SU-DHL-6 (cell line): ENCODE data around the gene RSPRY1.

Source experiments
- H2AFZ ChIP-seq: fragments of 200-600 bp; sonication (generic); 2 replicates; pipeline ENCODE4 v1.6.1; 2014; ENCODE audit warnings: low read depth, mild to moderate bottlenecking, moderate library complexity, mixed read lengths, antibody characterized with exemption, low read length; ENCODE audit not compliant: severe bottlenecking
- H3F3A ChIP-seq: fragments of 200-600 bp; shearing (Covaris generic); 2 replicates; pipeline ENCODE4 v1.6.0; 2016; ENCODE audit warnings: antibody characterized with exemption, mild to moderate bottlenecking; ENCODE audit not compliant: insufficient read depth
- H3K27ac ChIP-seq: fragments of 200-600 bp; sonication (generic); 2 replicates; pipeline ENCODE4 v1.5.1; 2016; ENCODE audit warnings: low read depth, mild to moderate bottlenecking, low read length, moderate library complexity, mixed read lengths
- H3K27me3 ChIP-seq: fragments of 200-600 bp; sonication (generic), shearing (Covaris generic); 2 replicates; pipeline ENCODE4 v1.6.0; 2014; ENCODE audit warnings: mild to moderate bottlenecking, low read length
- H3K36me3 ChIP-seq: fragments of 200-600 bp; sonication (generic); 2 replicates; pipeline ENCODE4 v1.6.1; 2014; ENCODE audit warnings: mild to moderate bottlenecking, low read length, mixed read lengths
- H3K4me2 ChIP-seq: fragments of 300-600, 200-600 bp; shearing (Covaris generic), sonication (generic); 2 replicates; pipeline ENCODE4 v1.6.0; 2014; ENCODE audit warnings: low read length, low read depth, mild to moderate bottlenecking; ENCODE audit not compliant: poor library complexity, severe bottlenecking
- H3K4me3 ChIP-seq: fragments of 200-600 bp; sonication (generic); 2 replicates; pipeline ENCODE4 v1.5.1; 2014; ENCODE audit warnings: antibody characterized with exemption, low read length, mild to moderate bottlenecking, mixed read lengths; ENCODE audit not compliant: insufficient read depth, poor library complexity, severe bottlenecking
- H3K79me2 ChIP-seq: fragments of 200-600 bp; sonication (generic); 2 replicates; pipeline ENCODE4 v1.6.1; 2014; ENCODE audit warnings: mild to moderate bottlenecking, low read length, moderate library complexity; ENCODE audit not compliant: insufficient read depth
- H3K9ac ChIP-seq: fragments of 200-600 bp; sonication (generic); 2 replicates; pipeline ENCODE4 v1.7.0; 2014; ENCODE audit warnings: mild to moderate bottlenecking, low read length
- H3K9me2 ChIP-seq: fragments of 200-600 bp; sonication (generic); replicated peaks from 2 replicates; pipeline ENCODE4 v1.6.1; 2014; ENCODE audit warnings: low read length; ENCODE audit not compliant: insufficient read depth
- H3K9me3 ChIP-seq: fragments of 200-600 bp; sonication (generic); 2 replicates; pipeline ENCODE4 v1.6.1; 2014; ENCODE audit warnings: low read length, mixed read lengths; ENCODE audit not compliant: insufficient read depth
- H4K20me1 ChIP-seq: fragments of 200-600 bp; sonication (generic); 2 replicates; pipeline ENCODE4 v1.6.1; 2014; ENCODE audit warnings: low read depth, mild to moderate bottlenecking, antibody characterized with exemption, low read length, moderate library complexity, mixed read lengths
- CTCF ChIP-seq: fragments of 200-600 bp; sonication (generic); IDR thresholded peaks from one replicate; pipeline ENCODE4 v1.5.1; 2017; ENCODE audit warnings: antibody characterized with exemption, mild to moderate bottlenecking, low read length, moderate library complexity; ENCODE audit not compliant: insufficient read depth, poor library complexity, severe bottlenecking
- EZH2phosphoT487 ChIP-seq: fragments of 200-600 bp; sonication (generic), shearing (Covaris generic); conservative IDR thresholded peaks from 2 replicates; pipeline ENCODE4 v1.6.1; 2018; ENCODE audit warnings: mild to moderate bottlenecking, antibody characterized with exemption, low read length, moderate library complexity, mixed read lengths

Gene RSPRY1

GRCh38 chr16:57268804-57269800 lies 83.0 kb downstream of the RSPRY1 start:
- Histone ChIP-seq H3K9me3 (no peaks in the 10 kb centered on the region), H3K36me3 (no peaks in the 10 kb centered on the region), H4K20me1 (no peaks in the 10 kb centered on the region), H3K79me2 (no peaks in the 10 kb centered on the region), H3K4me3 (no peak overlapping the region), H3F3A (no peaks in the 10 kb centered on the region), H3K9me2 (no peaks in the 10 kb centered on the region), H3K27ac (no peak overlapping the region), H3K27me3 (no peaks in the 10 kb centered on the region), H3K4me2 (no peak overlapping the region), H3K9ac (no peak overlapping the region), H2AFZ (no peak overlapping the region)
- no peak for TF ChIP-seq CTCF
- no peak for TF ChIP-seq EZH2phosphoT487

GRCh38 chr16:57270221-57271062 lies 84.3 kb downstream of the RSPRY1 start:
- no peaks in the 10 kb centered on the region for H4K20me1 ChIP-seq
- no peaks in the 10 kb centered on the region for H3K9me2 ChIP-seq
- H2AFZ ChIP-seq: no peak overlapping the region
- H3K9ac ChIP-seq: no peak overlapping the region
- TF ChIP-seq EZH2phosphoT487: no peak
- no peak for TF ChIP-seq CTCF
- H3K36me3 ChIP-seq: no peaks in the 10 kb centered on the region
- H3K9me3 ChIP-seq: no peaks in the 10 kb centered on the region
- no peaks in the 10 kb centered on the region for H3F3A ChIP-seq
- H3K4me3 ChIP-seq: no peak overlapping the region
- H3K27me3 ChIP-seq: no peaks in the 10 kb centered on the region
- no peak overlapping the region for H3K4me2 ChIP-seq
- H3K79me2 ChIP-seq: no peaks in the 10 kb centered on the region
- no peak overlapping the region for H3K27ac ChIP-seq

- H4K20me1 ChIP-seq: no peaks in the 10 kb centered on the region
- no peaks in the 10 kb centered on the region for H3F3A ChIP-seq
- H3K4me3 ChIP-seq: no peak overlapping the region
- no peak overlapping the region for H2AFZ ChIP-seq
- no peaks in the 10 kb centered on the region for H3K36me3 ChIP-seq
- no peak overlapping the region for H3K4me2 ChIP-seq
- H3K9me2 ChIP-seq: no peaks in the 10 kb centered on the region
- H3K27ac ChIP-seq: no peak overlapping the region
- no peaks in the 10 kb centered on the region for H3K79me2 ChIP-seq
- no peaks in the 10 kb centered on the region for H3K27me3 ChIP-seq
- TF ChIP-seq CTCF: no peak
- TF ChIP-seq EZH2phosphoT487: no peak
- H3K9me3 ChIP-seq: no peaks in the 10 kb centered on the region
- no peak overlapping the region for H3K9ac ChIP-seq
These were observed 84.9 kb downstream of the RSPRY1 start for GRCh38 chr16:57271063-57271345.
